GM19025 (cell line): ENCODE results near the gene CUX1.

Experiments
- ATAC-seq: cut with Tn5 transposase; IDR thresholded peaks from one replicate; pipeline ENCODE4 v1.9.1; 2021; ENCODE audit warnings: mild to moderate bottlenecking, low read depth, moderate library complexity; ENCODE audit not compliant: unreplicated experiment

Gene CUX1

DNA sequence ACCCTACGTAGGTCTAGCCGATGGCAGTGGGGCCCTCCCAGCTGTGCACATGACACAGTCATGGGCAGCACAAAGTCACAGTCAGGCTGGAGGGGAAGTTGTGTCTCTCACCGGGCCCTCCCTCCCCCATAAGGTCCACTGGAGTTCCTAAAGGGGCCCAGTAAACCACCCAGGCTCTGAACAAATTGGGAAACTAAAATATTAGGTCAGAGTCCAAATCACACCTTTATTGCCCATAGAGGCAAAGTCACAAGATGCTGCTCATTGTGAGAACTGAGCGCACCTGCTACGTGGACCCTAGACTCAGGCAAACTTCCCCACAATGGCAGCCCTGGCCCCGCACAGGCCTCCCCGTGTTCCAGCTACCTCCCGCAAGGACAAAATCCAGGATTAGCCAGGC, 424.0 kb downstream of the CUX1 start:
- no peak for ATAC-seq

DNA sequence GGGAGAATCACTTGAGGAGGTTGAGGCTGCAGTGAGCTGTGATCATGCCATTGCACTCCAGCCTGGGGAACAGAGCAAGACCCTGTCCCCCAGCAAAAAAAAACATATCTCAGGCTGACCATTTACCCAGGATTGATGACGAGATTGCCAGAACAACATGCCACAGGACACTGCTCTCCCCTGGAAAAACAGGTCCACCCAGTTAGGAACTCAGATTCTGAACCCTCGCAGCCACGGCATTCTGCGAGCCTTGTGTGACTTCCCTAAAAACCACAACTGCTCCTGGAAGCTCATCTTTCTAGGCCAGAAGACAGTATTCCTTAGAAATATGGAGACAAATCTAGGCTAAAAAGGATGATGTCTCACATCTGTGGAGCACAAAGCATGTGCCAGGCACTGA, 427.2 kb downstream of the CUX1 start:
- ATAC-seq: no peak

DNA sequence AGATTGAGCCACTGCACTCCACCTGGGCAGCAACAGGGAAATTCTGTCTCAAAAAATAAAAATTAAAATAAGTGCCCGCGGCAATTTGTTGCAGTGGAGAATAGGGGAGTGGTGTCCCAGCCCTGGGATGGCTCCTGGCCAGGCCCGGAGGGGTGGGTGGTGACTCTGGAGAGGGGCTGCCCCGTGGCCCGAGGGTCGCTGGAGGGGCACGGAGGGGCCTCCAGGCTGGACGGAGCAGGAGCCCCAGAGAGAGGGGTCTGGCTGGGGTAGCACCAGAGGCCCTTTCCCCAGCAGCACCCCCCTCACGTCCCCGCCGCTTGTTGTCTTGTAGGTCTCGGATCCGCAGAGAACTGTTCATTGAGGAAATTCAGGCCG, 430.6 kb downstream of the CUX1 start:
- no peak for ATAC-seq

DNA sequence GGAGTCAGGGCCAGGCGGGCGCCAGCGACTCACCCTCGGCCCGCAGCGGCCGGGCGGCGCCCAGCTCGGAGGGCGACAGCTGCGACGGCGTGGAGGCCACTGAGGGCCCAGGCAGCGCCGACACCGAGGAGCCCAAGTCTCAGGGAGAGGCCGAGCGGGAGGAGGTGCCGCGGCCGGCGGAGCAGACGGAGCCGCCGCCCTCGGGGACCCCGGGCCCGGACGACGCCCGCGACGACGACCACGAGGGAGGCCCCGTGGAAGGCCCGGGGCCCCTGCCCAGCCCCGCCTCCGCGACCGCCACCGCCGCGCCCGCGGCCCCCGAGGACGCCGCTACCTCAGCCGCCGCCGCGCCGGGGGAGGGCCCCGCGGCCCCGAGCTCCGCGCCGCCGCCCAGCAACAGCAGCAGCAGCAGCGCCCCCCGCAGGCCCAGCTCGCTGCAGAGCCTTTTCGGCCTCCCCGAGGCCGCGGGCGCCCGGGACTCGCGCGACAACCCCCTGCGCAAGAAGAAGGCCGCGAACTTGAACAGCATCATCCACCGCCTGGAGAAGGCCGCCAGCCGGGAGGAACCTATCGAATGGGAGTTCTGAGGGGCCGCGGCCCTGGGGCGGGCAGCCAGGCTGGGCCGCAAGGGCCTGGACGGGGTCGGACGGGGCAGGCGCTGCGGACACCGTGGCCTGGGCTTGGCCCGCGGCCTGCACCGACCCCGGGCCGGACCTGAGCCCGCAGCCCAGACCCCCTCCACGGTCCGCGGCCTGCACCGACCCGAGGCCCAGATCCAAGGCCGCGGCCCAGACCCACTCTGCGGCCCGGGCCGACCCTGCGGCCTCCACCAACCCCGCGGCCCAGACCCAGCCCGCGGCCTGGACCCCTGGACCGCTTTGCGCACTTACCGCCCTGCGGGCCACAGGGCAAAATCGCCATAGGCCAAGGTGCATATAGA, 431.3 kb downstream of the CUX1 start:
- ATAC-seq: no peak

DNA sequence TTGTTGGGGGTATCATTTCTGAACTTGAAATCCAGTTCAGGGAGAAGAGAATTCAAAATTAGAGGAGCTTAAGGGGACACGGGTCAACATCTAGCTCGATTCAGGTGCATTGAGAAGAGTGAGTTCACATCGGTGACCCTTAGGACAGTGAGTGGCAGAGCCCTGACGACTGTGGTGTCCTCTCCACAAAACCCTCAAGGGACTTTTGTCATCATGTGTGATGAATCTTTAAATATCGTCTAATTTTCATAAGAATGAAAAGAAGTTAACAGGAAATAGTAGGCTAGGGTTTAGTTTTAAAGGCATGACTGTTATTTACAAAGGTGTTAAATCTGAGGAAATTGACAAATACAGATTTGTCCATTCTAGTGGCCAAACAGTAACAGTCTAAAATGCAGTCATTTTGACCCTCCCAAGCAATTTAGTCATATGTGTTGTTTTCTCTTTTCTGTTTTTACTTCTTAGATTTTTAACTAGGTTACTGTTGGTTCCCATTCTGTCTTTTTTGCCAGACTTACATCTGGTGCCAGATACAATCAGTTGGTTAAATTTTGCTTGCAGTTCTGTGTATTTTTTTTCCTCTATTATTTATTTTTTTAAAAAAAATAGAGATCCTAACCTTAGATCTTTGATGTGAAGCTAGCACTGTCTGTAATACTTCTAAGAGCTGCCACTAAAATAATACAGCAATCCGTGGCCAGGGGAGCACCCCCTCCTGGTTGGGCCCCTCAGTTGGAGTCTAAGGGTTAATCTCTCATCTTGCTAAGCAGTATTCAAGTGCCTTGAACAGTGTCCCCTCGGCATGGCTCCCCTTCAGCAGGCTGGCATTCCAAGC, 434.3 kb downstream of the CUX1 start:
- no peak for ATAC-seq

DNA sequence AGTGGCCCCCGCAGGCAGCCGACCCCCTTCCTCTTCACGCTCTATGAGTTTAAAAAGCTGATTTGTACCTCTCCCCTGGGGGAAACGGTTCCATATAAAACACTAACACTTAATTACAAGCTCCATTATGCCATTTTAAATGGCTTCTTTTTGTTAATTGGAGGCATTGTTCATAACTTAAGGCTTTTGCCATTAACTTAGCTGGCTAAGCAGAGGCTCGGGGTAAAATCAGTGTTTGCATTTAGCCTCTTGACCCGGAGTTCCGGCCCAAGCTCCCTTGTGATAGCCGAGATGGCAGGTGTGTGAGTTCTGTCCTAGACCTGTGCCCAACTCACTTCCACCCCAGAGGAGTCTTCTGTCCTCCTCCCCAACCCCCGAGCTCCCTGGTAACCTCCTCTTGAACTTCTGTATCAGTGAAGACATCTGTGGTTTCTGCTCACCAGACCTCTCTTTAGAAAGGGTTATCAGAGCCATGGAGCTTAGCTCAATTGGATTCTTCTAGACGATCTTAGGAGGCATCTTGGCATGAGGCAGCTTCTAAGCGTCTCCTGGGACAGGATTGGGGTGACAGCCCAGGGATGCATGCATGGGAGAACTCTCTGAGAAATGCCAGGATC, 435.0 kb downstream of the CUX1 start:
- no peak for ATAC-seq

DNA sequence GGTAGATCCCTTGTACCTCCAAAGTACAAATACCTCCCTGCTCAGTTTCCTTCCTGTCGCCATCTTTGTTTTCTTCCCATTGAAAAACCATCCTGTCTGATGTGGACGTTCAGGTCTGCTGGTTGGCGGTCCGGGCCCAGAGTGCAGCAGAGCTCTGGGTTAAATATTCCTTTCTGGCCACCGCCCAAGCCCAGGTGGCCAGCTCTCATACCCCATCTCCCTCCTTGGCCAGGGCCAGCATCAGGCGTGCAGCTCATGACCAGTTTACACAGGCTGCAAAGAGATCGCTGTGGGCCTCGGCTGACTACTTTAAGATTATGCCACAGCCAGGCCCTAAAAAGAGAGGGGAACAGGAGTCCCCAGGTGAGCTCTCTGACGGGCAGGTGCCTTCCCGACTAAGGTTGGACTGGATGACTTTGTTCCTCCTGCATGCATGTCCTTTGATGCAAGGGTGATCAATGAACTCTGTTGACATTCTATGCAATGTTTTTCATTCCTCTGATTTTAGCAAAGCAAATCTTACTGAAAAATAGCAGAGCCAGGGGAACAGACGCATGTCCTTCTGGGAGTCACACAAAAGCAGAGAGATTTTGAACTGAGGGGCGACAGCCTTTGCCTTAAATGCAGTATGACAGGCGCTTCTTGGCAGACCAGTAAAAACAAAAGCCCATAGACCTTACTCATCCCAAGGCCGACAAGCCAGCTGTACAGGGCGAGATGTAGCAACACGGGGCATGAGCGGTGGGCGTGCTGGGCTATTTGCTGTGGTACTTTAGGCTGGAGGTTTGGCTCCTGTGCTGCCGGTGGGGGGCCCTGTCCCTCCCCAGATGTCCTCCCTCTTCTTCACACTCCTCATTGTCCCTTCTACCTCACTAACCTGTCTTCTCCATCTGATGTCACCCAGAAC, 435.9 kb downstream of the CUX1 start:
- no peak for ATAC-seq

DNA sequence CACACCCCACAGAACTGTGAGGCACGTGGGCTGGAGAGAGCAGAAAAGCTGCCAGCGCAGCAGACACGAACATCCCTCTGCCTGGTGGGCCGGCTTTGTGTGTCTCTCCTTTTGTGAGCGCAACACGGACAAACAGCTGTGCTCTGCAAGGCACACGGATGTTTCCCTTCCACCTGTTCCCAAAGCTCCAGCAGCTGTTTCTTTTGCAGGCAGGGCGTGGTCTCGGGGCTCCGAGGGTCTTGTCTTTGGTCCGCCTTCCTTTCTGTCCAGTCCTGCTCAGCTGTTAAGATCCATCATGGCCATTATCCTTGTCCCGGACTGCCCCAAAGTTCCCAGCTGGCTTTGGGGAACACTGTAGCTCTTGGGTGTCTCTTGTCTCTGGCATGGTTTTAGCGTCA, 436.5 kb downstream of the CUX1 start:
- ATAC-seq: no peak

DNA sequence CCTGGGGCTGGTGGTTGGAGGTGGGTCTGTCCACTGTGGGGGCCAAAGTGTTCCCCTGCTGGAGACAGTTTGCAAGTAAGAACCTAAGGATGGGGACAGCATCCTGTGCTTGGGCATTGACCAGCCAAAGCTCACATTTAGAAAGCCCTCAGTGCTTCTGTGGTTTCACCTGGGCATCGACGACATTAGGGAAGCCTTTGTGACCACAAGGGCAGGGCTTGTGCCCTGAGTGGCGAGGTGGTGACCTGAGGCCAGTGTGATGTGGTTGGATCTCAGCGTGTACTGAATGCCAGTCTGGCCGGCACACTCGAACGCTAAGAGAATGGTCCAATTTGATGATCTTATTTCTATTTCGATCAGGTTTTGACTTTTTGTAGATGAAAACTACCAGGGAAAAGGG, 437.1 kb downstream of the CUX1 start:
- ATAC-seq: no peak

DNA sequence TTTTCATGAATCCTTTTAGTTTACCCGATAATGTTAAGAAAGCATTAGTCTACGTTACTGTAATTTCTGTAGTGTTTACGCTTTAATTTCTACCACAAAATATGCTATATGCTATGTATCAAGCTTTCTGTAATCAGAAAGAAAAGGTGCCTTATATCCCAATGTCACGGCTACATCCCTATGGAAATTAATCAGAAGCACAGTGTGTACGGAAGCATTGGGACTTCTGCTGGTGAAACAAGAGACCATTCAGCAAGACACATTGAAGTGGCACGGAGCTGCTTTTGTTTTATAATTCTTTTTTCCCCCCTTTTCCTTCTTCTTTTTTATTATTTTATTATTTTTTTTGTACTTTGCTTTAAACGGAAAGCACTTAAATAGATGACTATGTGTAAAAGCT, 438.1 kb downstream of the CUX1 start:
- ATAC-seq: no peak

DNA sequence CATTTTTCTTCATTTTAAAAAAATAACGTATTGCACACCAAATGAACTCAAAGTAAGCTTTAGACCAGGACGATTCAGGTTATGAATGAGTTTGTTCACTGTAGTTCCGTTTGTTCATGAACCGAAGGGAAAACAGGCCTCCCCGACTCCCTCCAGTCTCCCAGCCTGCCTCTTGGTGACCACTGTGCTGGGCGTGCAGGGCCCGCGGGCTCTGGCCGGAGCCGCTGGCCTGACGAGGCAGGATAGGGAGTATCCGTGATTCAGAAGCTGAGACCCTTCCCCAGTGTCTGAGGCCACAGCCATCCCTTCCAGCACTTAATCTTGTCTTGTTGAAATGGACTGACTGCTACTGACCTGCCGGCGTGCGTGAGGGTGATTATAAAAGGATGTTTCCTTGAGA, 438.5 kb downstream of the CUX1 start:
- no peak for ATAC-seq

DNA sequence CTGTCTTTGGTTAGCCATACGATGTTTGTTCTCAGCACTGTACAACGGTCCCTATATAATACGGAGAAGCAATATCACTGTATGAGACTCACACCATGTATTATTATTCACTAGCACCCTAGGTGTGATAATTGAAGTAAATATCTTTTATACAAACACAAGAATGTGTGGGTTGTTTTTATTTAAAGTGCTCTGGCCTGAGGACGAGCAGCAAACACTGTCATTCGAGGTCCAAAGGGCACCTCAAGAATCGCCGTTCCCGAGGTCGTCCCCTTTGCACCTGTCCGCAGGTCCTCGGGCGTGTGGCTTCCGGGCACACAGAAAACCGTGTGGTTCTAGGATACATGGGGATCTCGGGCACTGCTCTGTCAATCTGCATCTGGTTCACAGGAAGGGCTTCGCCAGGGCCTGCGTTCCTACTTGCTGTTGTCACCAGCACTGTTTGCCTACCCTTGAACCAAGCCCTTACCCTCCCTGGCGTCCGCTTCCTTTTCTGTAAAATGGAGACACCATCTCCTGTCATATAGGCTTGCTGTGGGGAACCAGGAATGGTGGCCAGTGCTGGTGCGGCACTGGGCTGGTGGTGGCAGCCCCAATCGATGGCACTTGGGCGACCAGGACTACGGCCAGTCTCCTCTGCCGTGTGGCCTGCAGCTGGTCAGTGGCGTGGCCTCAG, 440.8 kb downstream of the CUX1 start:
- no peak for ATAC-seq

DNA sequence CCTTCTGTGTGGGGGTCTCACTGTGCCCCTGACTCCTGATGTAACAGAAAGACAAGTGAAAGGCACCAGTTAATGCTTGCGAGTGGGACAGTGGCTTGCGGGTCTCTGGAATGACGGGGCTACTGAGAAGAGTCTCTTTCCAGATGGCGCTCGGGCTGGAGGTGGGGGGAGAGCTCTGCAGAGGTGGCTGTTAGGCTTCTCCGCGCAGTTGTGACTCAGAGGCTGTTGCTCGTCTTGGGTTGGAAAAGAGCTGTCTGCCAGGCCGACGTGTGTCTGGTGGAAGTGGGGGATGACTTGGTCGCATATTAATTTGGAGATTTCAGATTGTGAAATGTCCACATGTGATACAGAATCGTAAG, 441.3 kb downstream of the CUX1 start:
- no peak for ATAC-seq

DNA sequence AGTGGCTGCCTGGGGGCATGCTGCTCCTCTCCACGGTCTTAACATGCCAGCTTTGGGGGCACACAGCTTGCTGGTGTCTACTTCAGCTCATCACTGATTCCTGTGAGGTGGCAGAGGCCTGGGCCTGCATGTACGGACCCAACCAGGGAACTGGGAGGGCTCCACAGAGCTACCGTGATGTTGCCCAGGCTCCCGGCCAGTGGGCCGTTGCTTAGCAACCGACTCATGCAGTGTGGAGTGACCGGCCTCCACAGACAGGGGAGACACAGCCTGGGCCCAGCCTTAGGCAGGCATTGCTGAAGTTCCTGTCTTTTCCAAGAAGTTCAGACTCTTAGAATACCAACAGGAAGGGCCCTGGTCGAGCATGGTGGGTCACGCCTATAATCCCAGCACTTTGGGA, 443.4 kb downstream of the CUX1 start:
- no peak for ATAC-seq

DNA sequence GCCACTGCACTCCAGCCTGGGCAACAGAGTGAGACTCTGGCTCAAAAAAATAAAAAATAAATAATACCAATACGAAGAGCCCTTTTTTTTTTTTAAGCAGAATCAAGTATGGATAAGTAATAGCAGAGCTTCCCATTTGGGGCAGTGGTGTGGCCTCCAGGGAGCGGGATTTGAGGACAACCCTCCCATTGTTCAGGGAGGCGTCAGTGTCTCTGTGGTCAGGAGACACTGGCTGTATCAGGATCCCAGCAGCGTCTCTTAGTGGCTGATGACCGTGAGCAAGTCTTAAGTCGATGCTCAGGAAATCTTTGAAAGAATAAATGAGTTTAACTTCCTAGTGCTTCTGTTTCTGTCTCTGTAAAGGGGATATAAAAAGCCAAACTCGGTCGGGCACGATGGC, 444.0 kb downstream of the CUX1 start:
- no peak for ATAC-seq

DNA sequence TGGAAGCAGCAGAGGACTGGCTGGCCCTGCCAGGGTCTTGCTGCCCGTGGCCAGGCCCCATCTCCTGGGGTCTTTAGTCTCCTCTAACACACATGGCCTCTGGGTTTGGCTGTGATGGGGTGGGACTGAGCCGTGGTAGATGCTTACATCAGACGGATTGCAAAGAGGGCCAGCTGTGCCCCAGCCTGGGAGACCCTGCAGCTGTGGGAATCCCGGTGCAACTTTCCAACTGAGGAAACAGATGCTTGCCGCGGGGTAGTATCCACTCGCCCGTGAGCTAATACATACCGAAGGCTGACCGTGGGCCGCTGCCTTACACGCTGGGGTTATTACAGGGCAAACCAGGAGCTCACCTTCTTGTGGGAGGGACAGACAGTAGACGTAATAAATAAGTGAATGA, 445.1 kb downstream of the CUX1 start:
- ATAC-seq: no peak

DNA sequence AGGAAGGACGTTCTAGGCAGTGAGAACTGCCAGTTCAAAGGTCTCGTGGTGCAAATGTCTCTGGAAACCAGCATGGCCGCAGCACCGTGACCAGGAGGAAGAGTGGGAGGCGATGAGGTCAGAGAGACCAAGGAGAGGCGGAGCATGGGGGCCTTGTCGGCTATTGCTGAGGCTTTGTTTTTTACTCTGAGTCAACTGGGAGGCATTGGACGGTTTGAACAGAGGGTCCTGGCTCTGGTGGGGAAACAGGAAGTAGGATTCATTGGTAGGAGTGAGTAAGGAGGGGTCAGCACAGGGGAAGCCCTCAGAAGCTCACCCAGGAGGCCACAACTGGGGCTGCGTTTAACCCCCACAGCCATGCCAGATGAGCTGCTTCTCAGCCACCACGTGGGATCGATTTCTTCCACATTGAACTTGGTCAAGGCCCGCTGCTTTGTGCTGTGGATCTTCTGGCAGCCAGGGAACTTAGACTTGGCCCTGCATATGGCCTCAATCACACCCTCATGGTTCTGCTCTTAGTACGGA, 447.0 kb downstream of the CUX1 start:
- ATAC-seq: no peak

DNA sequence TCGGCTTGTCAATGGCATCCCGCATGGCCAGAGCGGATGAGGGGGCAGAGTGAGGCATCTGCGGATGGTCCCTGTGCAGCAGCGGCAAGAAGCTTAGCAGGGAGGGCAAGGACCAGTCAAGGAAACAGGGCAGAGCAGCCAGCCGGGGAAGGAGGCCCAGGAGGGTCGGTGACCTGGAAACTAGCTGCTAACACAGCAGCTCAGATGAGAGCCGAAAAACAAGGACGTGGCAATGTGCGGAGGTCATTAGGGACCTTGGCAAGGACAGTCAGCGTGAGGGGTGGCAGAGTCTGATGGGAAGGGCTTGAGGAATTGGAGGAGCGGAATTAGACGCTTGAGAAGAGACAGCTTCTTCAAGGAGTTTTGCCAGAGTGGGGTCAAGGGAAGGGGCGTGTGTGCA, 449.1 kb downstream of the CUX1 start:
- ATAC-seq: no peak

DNA sequence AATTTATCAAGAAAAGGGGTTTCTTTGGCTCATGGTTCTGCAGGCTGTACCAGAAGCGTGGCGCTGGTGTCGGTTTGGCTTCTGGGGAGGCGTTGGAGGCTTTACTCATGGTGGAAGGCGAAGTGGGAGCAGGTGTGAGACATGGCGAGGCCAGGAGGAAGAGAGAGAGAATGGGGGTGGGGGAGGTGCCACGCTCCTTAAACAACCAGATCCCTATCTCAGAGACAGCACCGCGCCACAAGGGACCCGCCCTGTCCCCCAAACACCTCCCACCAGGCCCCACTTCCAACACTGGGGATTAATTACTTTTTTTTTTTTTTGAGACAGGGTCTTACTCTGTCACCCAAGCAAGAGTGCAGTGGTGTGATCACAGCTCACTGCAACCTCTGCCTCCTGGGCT, 451.2 kb downstream of the CUX1 start:
- ATAC-seq: no peak
